Measurements from ENCODE around the gene PTN.

PTN gene

GRCh38 chr7:137343281-137343841 lies at the start of gene PTN:
TSS of gene PTN (minus strand) at chr7:137343733. CDS start at chr7:137254973, 88,760 bp downstream.
- no peak for DNase-seq

DNA sequence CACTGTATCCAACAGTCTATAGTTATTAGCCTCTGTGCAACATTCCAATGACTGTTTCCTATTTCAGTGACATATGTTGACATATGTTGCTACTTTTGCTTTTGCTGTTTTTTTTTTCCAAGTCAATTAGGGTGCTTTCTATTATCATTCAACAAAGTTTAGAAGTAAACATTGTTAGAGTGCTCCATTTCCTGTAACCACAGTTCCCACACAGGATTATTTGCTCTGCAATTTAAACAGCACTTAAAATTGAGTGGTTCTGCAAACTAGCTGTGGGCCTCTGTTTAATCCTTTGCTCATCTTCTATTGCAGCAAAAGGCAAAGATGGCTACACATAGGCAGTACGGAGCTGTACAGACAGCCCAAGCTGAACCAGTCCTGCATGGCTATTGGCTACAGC lies 46.5 kb upstream of the PTN start:
- DNase-seq: no peak

DNA sequence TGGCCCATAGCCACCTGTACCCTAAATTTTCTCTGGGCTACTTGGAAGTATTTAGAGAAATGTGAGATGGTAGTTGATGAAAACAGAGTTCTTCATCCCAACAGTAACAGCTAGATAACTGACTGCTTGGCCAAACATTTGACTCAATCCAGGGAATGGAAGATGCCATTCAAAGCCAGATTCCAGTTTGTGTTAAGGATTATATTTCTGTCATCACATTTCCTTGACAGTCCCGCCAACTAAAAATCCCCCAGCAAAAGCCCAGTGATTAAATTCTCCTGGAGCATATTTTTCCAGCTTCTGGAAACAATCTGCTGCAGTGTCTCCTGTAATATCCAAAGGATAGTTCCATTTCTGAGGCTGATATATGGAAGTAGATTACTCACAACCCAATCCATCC lies 45.4 kb upstream of the PTN start:
- DNase-seq: no peak

DNA sequence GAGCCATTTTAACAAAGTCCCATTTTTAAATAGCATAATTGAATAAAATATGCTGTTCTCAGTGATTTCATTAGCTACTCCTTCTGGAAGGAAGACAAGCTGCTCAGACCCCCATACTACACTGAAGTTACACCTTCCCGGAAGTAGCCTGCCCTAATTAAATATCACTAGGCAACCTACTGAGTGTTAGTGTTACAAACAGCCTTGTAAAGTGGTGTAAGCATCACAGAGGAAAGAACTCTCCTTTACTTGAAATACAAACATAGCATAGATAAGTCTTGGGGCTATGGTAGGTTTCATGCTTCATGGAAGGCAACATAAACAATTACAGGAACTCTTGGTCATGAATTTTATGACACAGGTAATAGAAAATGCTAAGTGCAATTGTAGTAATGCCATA lies 43.4 kb upstream of the PTN start:
- no peak for DNase-seq

DNA sequence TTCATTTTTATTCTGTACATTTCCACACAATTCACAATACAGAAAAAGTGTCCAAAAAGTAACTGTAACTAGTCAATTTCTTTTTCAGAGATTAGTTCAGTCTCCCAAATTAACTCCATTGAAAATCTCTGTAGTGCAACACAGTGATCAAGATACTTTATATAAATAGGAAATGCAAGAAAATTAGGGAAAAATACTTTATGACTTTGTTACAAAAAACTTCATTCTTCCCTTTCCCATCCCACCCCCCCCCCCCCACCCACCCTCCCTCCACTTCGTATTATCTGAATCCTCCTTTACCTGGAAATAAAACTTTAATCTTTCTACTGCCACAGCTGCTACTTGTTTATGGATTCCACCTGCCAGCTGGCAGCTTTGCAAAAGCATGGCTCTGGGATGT lies 37.5 kb upstream of the PTN start:
- no peak for DNase-seq

DNA sequence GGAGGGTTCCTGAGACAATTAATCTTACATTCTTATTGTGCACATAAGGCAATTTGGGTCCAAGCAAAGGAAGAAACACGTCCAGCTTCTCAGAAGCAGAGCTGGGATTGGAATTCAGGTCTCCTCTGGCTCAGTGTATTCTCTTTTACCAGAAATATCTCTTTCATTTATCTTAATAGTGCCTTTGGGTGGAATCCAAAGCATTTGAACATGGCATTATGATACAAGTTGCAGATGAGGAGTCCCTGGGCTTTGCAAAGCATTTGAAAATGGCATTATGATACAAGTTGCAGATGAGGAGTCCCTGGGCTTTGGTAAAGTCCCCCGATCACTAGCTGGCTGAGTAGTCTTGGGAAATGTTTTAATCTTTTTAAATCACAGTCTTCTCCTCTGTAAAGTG lies 30.0 kb upstream of the PTN start:
- no peak for DNase-seq

- DNase-seq: no peak
These were observed 28.1 kb upstream of the PTN start for GRCh38 chr7:137371616-137372015.

- no peak for DNase-seq
These were observed 23.5 kb upstream of the PTN start for GRCh38 chr7:137366995-137367394.

DNA sequence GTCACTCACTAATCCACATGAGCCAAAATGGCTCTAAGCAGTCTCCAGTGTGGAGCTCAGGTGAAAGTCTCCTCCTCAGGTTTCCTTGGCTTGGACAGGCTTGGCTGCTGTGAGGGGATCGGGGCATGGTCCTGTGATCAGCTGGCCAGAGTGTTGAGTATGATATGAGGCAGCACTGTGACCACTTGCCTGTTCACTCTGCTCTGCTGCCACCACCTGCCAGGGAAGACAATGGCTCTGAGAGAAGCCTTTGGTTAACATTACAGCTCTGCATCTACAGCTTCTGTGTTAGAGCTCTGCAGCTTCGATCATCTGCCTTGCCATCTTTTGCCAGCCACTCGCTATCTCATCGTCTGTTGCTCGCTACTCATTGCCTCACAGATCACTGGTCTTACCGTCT lies 20.1 kb upstream of the PTN start:
- DNase-seq: no peak

- DNase-seq: no peak
These were observed 16.6 kb upstream of the PTN start for GRCh38 chr7:137360087-137360679.

DNA sequence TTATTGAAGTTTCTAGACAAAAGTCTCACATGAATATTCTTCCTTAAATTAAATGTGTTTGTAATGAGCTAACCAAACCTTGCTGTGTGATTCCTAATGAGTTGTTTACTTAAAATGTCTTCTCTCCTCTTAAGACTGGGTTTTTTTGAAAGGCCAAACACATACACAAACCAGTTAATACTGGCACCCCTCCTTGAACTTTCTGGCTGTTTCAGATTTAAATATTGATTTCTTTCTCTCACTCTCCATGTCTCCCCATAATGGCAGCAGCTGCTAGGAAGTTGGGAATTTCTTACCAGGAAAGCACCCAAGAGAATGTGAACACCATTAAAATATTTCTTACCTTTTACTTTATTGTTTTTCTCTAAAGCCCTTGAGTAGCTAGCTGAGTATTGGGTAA lies 11.4 kb upstream of the PTN start:
- DNase-seq: no peak

- DNase-seq: no peak
These were observed 10.9 kb upstream of the PTN start for GRCh38 chr7:137354396-137354795.

DNA sequence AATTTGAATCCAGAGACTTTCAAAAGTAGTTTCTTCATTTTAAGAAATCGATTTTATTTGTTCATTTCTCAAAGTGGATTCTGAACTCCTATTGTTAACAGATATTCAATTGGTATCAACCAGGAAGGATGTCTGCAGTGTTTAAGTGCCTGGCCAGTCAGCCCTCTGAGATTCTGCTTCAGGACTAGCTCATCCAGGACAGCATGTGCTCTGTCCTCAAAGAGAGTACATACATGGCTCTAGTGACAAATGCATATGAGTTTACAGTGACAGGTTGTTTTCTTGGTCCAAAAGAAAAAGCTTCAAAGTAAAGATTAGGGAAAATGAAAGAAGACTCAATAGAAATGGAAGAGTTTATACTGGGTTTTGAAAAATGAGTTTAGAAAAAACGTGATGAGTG lies 8.4 kb upstream of the PTN start:
- DNase-seq: no peak

- no peak for DNase-seq
These were observed 2.4 kb upstream of the PTN start for GRCh38 chr7:137345799-137346449.

DNA sequence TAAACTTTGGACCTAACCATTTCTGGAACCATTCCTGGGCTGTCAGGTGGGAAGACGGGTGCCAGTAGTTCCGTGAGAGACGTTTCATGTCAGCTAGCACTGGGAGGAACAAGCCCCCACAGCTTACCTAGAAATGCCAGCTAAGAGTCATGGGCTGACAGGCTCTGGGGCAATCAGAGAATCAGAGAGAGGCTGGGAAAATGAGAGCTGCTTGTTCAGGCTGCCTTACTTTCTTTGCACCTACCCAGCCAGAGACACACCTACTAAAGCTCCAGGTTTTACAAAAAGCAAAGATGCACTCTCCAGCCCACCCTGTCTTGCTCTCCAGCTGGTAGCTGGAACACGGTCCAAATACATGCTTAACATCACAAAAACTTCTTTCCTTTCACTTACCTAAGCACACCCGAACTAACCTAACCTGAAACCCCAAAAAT lies 688 bp downstream of the PTN start:
- DNase-seq: no peak

GRCh38 chr7:137342265-137342664 lies 1.3 kb downstream of the PTN start:
- no peak for DNase-seq

- DNase-seq: no peak
These were observed 5.6 kb downstream of the PTN start for GRCh38 chr7:137337902-137338301.

DNA sequence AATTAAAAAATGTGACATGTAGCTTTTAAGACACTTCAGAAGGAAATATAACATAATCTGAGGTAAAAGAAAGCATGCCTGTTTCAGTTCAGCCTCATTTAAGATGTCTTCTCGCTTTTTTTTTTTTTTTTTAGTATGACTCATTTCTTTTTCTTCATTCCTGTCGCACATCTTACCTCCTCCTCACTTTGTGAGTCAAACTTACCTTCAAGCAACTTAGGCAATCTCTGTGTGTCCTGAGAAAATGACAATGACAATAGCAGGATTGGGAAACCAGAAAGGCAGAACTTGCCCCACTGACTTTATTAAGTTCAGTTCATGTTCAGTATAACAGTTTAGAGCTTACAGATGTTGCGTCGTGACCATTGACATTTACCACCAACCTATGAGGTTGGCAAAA lies 7.7 kb downstream of the PTN start:
- no peak for DNase-seq

- DNase-seq: no peak
These were observed 12.2 kb downstream of the PTN start for GRCh38 chr7:137331378-137331777.

- DNase-seq: no peak
These were observed 14.1 kb downstream of the PTN start for GRCh38 chr7:137329411-137329810.

DNA sequence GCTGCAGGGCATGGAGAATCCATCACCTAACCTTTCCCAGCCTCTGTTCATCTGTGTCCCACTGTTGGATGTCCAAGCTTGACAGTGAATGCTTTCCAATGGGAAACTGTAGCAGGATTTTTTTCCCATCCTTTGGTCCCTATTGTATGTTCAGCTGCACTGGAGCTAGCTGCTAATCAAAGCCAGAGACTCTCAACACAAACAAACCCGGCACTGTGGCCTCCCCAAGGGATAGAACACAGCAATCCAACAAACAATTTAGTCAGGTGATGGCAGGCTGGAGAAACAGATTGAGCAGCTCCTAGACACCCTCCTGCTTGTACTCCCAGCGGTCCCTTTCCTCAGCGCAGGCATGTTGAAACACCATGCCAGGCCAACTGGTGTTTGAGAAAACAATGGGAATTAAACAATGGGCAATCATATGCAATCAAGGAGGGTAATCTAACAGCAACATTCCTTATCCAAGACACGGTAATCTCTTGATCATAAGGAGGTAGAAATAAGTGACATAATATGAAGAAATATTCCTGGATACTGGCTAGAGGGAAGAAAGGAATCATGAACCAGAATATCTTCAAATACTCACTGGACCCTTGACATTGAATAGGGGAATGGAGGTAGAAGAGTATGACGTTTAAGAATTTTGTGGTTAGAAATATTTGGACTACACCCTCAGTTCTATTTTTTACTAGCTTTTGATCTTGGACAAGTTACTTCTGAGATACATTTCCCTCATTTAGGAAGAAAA lies 15.0 kb downstream of the PTN start:
- no peak for DNase-seq

DNA sequence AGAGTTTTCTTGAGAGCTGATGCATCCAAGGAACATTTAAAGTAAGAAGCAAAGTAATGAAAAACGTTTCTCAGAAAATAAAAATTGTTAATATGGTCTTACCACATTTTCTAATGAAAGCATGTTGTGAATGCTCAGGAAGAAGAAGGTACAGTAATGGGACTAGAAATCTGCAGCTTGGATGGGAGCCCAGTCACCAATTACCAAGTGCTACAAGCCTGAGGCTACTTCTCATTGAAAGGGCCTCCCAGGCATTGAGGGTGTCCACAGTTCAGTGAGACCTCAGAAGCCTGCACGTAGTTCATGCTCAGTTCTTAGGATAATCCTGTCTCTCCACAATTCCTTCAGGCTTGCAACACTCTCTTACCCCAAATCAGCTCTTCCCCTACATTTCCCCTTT lies 17.6 kb downstream of the PTN start:
- no peak for DNase-seq

DNA sequence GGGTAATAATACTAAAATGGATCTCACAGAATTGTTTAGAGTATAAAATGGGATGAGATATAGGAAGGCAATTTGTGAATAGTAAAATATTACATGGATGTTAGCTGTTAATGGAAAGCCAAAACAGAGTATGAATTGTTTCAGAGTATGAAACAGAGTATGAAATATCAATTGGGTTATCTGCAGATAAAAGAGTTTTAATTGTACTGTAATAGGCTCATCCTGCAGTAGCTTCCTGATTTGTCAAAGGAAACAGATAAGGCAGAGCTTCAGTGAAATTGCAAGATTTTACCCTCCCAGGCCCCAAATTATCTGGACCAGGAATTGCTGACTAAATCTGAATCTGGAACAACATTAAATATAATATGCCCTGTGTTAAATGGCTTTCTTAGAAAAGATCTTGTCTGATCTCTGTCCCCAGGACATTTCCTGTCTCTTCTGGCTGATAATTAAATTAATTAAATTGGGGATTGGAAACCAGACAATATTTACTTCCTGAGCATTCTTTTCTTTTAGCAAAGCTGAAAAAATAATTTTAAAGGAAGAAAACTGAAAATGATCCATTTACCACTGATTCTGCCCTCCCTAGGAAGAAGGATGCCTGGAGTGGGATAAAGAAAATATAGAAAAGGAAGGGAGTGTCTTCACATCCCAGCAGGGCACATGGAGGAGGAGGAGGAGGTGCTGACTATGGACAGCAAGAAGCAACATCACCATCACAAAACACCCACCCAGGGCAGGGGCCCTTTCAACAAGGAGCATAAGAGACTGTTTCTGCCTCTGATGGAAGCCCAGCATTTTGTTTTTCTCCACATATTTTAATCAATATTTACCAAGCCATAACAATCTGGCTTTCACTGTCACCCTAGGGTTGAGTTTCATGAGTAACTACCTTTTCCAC lies 18.5 kb downstream of the PTN start:
- DNase-seq: no peak
